ENCODE measurements around the gene KRTAP5-7. TPM values are rescaled to one million over a fixed set of nuclear protein-coding genes. Genes with fewer than 3 reads are reported as not detected.

KRTAP5-7 gene
- total RNA-seq, 5 donors from 2014 or later (not counting 1 experiment from before 2014, with no cell fraction given) = not detected

- ATAC-seq (replicated peaks in 1 of 4) = no peak
Observed at GRCh38 chr11:71518506-71519471, 8.3 kb upstream of the KRTAP5-7 start.

GRCh38 chr11:71519546-71519945 is 7.5 kb upstream of the KRTAP5-7 start:
- no peaks in the 10 kb centered on the region for H3K4me1 ChIP-seq (ENCODE audit: control insufficient read depth in 1 of 2, extremely low read depth in 1 of 2, insufficient read depth in 2 of 2, low read length in 2 of 2)
- no peak overlapping the region for H3K27ac ChIP-seq (ENCODE audit: low read length)
- POLR2A ChIA-PET = no interaction called here
- no peaks in the 10 kb centered on the region for H3K36me3 Mint-ChIP-seq
- peaks cover 0 to 4% of the 10 kb centered on the region in 2 experiments for H3K27me3 ChIP-seq (replicated peaks in 1 of 2; ENCODE audit: control insufficient read depth in 2 of 2, extremely low read depth in 1 of 2, insufficient read depth in 2 of 2, low read length in 1 of 2)
- DNase-seq (peak in 1 of 35 experiments; percentile 18), ATAC-seq (replicated peaks in 1 of 4) (no peak)
- no peak overlapping the region for H3K27ac Mint-ChIP-seq
- H3K27me3 Mint-ChIP-seq = no peaks in the 10 kb centered on the region
- no peaks in the 10 kb centered on the region for H3K9me3 ChIP-seq
- no peak overlapping the region for H3K4me3 ChIP-seq (ENCODE audit: control insufficient read depth in 1 of 2, extremely low read depth in 1 of 2, low read length in 1 of 2)
- no peaks in the 10 kb centered on the region for H3K4me1 Mint-ChIP-seq
- H3K36me3 ChIP-seq (ENCODE audit: control insufficient read depth in 2 of 2, extremely low read depth in 1 of 2, insufficient read depth in 1 of 2, low read length in 1 of 2) = no peaks in the 10 kb centered on the region
- peaks cover 0 to 9% (median 2%) of the 10 kb centered on the region in 3 donors for H3K9me3 Mint-ChIP-seq
- CTCF ChIA-PET = no interaction called here
- WGBS (ENCODE audit: insufficient coverage) = 94% methylated on average over 10 of the region's 10 CpGs
- no peak overlapping the region for H3K4me3 Mint-ChIP-seq

More at GRCh38 chr11:71518506-71519471, 8.3 kb upstream of the KRTAP5-7 start:
- Histone ChIP-seq H3K4me3 (ENCODE audit: control insufficient read depth in 1 of 2, extremely low read depth in 1 of 2, low read length in 1 of 2) (no peak overlapping the region), H3K4me1 (ENCODE audit: control insufficient read depth in 1 of 2, extremely low read depth in 1 of 2, insufficient read depth in 2 of 2, low read length in 2 of 2) (no peaks in the 10 kb centered on the region), H3K9me3 (no peaks in the 10 kb centered on the region), H3K27me3 (replicated peaks in 1 of 2; ENCODE audit: control insufficient read depth in 2 of 2, extremely low read depth in 1 of 2, insufficient read depth in 2 of 2, low read length in 1 of 2) (peaks cover 0 to 4% of the 10 kb centered on the region in 2 experiments), H3K27ac (ENCODE audit: low read length) (no peak overlapping the region), H3K36me3 (ENCODE audit: control insufficient read depth in 2 of 2, extremely low read depth in 1 of 2, insufficient read depth in 1 of 2, low read length in 1 of 2) (no peaks in the 10 kb centered on the region)
- Mint-ChIP-seq H3K9me3 (peaks cover 0 to 9% (median 2%) of the 10 kb centered on the region in 3 donors), H3K27me3 (no peaks in the 10 kb centered on the region), H3K27ac (no peak overlapping the region), H3K4me3 (no peak overlapping the region), H3K36me3 (no peaks in the 10 kb centered on the region), H3K4me1 (no peaks in the 10 kb centered on the region)
- 91% methylated on average over 48 of the region's 55 CpGs for WGBS (ENCODE audit: insufficient coverage)
- ChIA-PET POLR2A (no interaction called here), CTCF (no interaction called here)
- peak in 1 of 35 experiments; percentile 19 for DNase-seq

GRCh38 chr11:71525188-71525937 is 1.7 kb upstream of the KRTAP5-7 start:
- ATAC-seq (replicated peaks in 1 of 4) (no peak), DNase-seq (peak in 1 of 35 experiments; percentile 11)
- no peak overlapping the region for H3K4me3 ChIP-seq (ENCODE audit: control insufficient read depth in 1 of 2, extremely low read depth in 1 of 2, low read length in 1 of 2)
- peaks cover 0 to 16% of the 10 kb centered on the region in 2 experiments for H3K27me3 ChIP-seq (replicated peaks in 1 of 2; ENCODE audit: control insufficient read depth in 2 of 2, extremely low read depth in 1 of 2, insufficient read depth in 2 of 2, low read length in 1 of 2)
- POLR2A ChIA-PET = no interaction called here
- Mint-ChIP-seq H3K36me3 (no peaks in the 10 kb centered on the region), H3K27ac (no peak overlapping the region), H3K9me3 (peaks cover 0 to 14% (median 0%) of the 10 kb centered on the region in 3 donors), H3K4me1 (no peaks in the 10 kb centered on the region), H3K4me3 (no peak overlapping the region), H3K27me3 (peaks cover 3 to 9% of the 10 kb centered on the region in 2 donors)
- no peaks in the 10 kb centered on the region for H3K9me3 ChIP-seq
- 69% methylated on average over 2 of the region's 3 CpGs for WGBS (ENCODE audit: insufficient coverage)
- no peaks in the 10 kb centered on the region for H3K4me1 ChIP-seq (ENCODE audit: control insufficient read depth in 1 of 2, extremely low read depth in 1 of 2, insufficient read depth in 2 of 2, low read length in 2 of 2)
- no peaks in the 10 kb centered on the region for H3K36me3 ChIP-seq (ENCODE audit: control insufficient read depth in 2 of 2, extremely low read depth in 1 of 2, insufficient read depth in 1 of 2, low read length in 1 of 2)
- H3K27ac ChIP-seq (ENCODE audit: low read length) = no peak overlapping the region
- CTCF ChIA-PET = no interaction called here

GRCh38 chr11:71525938-71526495 is 1.1 kb upstream of the KRTAP5-7 start:
- Histone ChIP-seq H3K4me3 (ENCODE audit: control insufficient read depth in 1 of 2, extremely low read depth in 1 of 2, low read length in 1 of 2) (no peak overlapping the region), H3K27me3 (replicated peaks in 1 of 2; ENCODE audit: control insufficient read depth in 2 of 2, extremely low read depth in 1 of 2, insufficient read depth in 2 of 2, low read length in 1 of 2) (peaks cover 0 to 16% of the 10 kb centered on the region in 2 experiments), H3K9me3 (no peaks in the 10 kb centered on the region), H3K4me1 (ENCODE audit: control insufficient read depth in 1 of 2, extremely low read depth in 1 of 2, insufficient read depth in 2 of 2, low read length in 2 of 2) (no peaks in the 10 kb centered on the region), H3K36me3 (ENCODE audit: control insufficient read depth in 2 of 2, extremely low read depth in 1 of 2, insufficient read depth in 1 of 2, low read length in 1 of 2) (no peaks in the 10 kb centered on the region), H3K27ac (ENCODE audit: low read length) (no peak overlapping the region)
- no peak for DNase-seq
- no peak overlapping the region for H3K27ac Mint-ChIP-seq
- H3K4me1 Mint-ChIP-seq = no peaks in the 10 kb centered on the region
- H3K36me3 Mint-ChIP-seq = no peaks in the 10 kb centered on the region
- WGBS (ENCODE audit: insufficient coverage) = no CpG with 5 or more reads among the region's 2 CpGs
- ChIA-PET CTCF (no interaction called here), POLR2A (no interaction called here)
- H3K9me3 Mint-ChIP-seq = peaks cover 0 to 12% (median 0%) of the 10 kb centered on the region in 3 donors
- no peak overlapping the region for H3K4me3 Mint-ChIP-seq
- ATAC-seq (replicated peaks in 1 of 4) = no peak
- H3K27me3 Mint-ChIP-seq = peaks cover 3 to 9% of the 10 kb centered on the region in 2 donors

- no peaks in the 10 kb centered on the region for H3K36me3 ChIP-seq (ENCODE audit: control insufficient read depth in 2 of 2, extremely low read depth in 1 of 2, insufficient read depth in 1 of 2, low read length in 1 of 2)
- H3K9me3 Mint-ChIP-seq = peaks cover 0 to 6% (median 0%) of the 10 kb centered on the region in 3 donors
- DNase-seq (no peak), ATAC-seq (replicated peaks in 1 of 4) (no peak)
- peaks cover 0 to 16% of the 10 kb centered on the region in 2 experiments for H3K27me3 ChIP-seq (replicated peaks in 1 of 2; ENCODE audit: control insufficient read depth in 2 of 2, extremely low read depth in 1 of 2, insufficient read depth in 2 of 2, low read length in 1 of 2)
- H3K36me3 Mint-ChIP-seq = no peaks in the 10 kb centered on the region
- WGBS (ENCODE audit: insufficient coverage) = 92% methylated on average over 5 of the region's 6 CpGs
- ChIA-PET CTCF (no interaction called here), POLR2A (no interaction called here)
- H3K9me3 ChIP-seq = no peaks in the 10 kb centered on the region
- no peak overlapping the region for H3K4me3 Mint-ChIP-seq
- H3K4me3 ChIP-seq (ENCODE audit: control insufficient read depth in 1 of 2, extremely low read depth in 1 of 2, low read length in 1 of 2) = no peak overlapping the region
- H3K4me1 Mint-ChIP-seq = no peaks in the 10 kb centered on the region
- no peaks in the 10 kb centered on the region for H3K4me1 ChIP-seq (ENCODE audit: control insufficient read depth in 1 of 2, extremely low read depth in 1 of 2, insufficient read depth in 2 of 2, low read length in 2 of 2)
- no peak overlapping the region for H3K27ac ChIP-seq (ENCODE audit: low read length)
- H3K27me3 Mint-ChIP-seq = peaks cover 6 to 9% of the 10 kb centered on the region in 2 donors
- H3K27ac Mint-ChIP-seq = no peak overlapping the region
Observed at GRCh38 chr11:71527576-71528210, 626 bp downstream of the KRTAP5-7 start.

- peaks cover 0 to 14% of the 10 kb centered on the region in 2 experiments for H3K27me3 ChIP-seq (replicated peaks in 1 of 2; ENCODE audit: control insufficient read depth in 2 of 2, extremely low read depth in 1 of 2, insufficient read depth in 2 of 2, low read length in 1 of 2)
- Mint-ChIP-seq H3K36me3 (no peaks in the 10 kb centered on the region), H3K4me3 (no peak overlapping the region), H3K9me3 (no peaks in the 10 kb centered on the region), H3K27me3 (peaks cover 3 to 9% of the 10 kb centered on the region in 2 donors), H3K4me1 (no peaks in the 10 kb centered on the region), H3K27ac (no peak overlapping the region)
- H3K4me3 ChIP-seq (ENCODE audit: control insufficient read depth in 1 of 2, extremely low read depth in 1 of 2, low read length in 1 of 2) = no peak overlapping the region
- DNase-seq = no peak
- 80% methylated on average over 5 of the region's 11 CpGs for WGBS (ENCODE audit: insufficient coverage)
- H3K36me3 ChIP-seq (ENCODE audit: control insufficient read depth in 2 of 2, extremely low read depth in 1 of 2, insufficient read depth in 1 of 2, low read length in 1 of 2) = no peaks in the 10 kb centered on the region
- ChIA-PET CTCF (no interaction called here), POLR2A (no interaction called here)
- ATAC-seq (replicated peaks in 1 of 4) = no peak
- H3K27ac ChIP-seq (ENCODE audit: low read length) = no peak overlapping the region
- no peaks in the 10 kb centered on the region for H3K4me1 ChIP-seq (ENCODE audit: control insufficient read depth in 1 of 2, extremely low read depth in 1 of 2, insufficient read depth in 2 of 2, low read length in 2 of 2)
- no peaks in the 10 kb centered on the region for H3K9me3 ChIP-seq
Observed at GRCh38 chr11:71530602-71531001, 3.5 kb downstream of the KRTAP5-7 start.
